Endothelial cell (in vitro differentiated cells): Measurements from ENCODE around the gene FAM222A. TPM values are rescaled to one million over a fixed set of nuclear protein-coding genes. Genes with fewer than 3 reads are reported as not detected.

Experiments
- DNase-seq: peaks from one replicate; pipeline ENCODE4 v3.0.0; 2021; ENCODE audit warnings: low spot score
- H3K27ac Mint-ChIP-seq: one replicate; pipeline ENCODE4 v1.8.0; 2021; ENCODE audit warnings: mixed read lengths, inconsistent platforms; ENCODE audit not compliant: unreplicated experiment
- H3K27me3 Mint-ChIP-seq: one replicate; pipeline ENCODE4 v1.8.0; 2021; ENCODE audit warnings: mild to moderate bottlenecking, moderate library complexity, mixed read lengths, inconsistent platforms; ENCODE audit not compliant: unreplicated experiment
- H3K36me3 Mint-ChIP-seq: one replicate; pipeline ENCODE4 v1.8.0; 2021; ENCODE audit warnings: mild to moderate bottlenecking, low read depth, mixed read lengths, inconsistent platforms; ENCODE audit not compliant: unreplicated experiment
- H3K4me1 Mint-ChIP-seq: one replicate; pipeline ENCODE4 v1.8.0; 2021; ENCODE audit warnings: mild to moderate bottlenecking, mixed read lengths, inconsistent platforms; ENCODE audit not compliant: unreplicated experiment
- H3K4me3 Mint-ChIP-seq: one replicate; pipeline ENCODE4 v1.8.0; 2021; ENCODE audit warnings: mild to moderate bottlenecking, mixed read lengths, inconsistent platforms; ENCODE audit not compliant: unreplicated experiment
- H3K9me3 Mint-ChIP-seq: one replicate; pipeline ENCODE4 v1.8.0; 2021; ENCODE audit warnings: mixed read lengths, inconsistent platforms; ENCODE audit not compliant: unreplicated experiment
- total RNA-seq: library from RNA; stranded (reverse); fragmentation: NEBNext Ultra II Directional; extraction: Animal tissue kit (Norgen Biotek cat#: 25700); gene quantifications from one replicate; pipeline ENCODE4 v1.2.1, GENCODE V29; 2021; ENCODE audit not compliant: unreplicated experiment
- TF ChIP-seq, protein P1 (sequence below): fragments of 200-600 bp; sonication (generic); IDR thresholded peaks from one replicate; pipeline ENCODE4 v1.5.0; 2021; ENCODE audit warnings: antibody characterized with exemption; ENCODE audit not compliant: unreplicated experiment

Gene FAM222A
- total RNA-seq, 1 donor from 2014 or later = 14.2 TPM

DNA sequence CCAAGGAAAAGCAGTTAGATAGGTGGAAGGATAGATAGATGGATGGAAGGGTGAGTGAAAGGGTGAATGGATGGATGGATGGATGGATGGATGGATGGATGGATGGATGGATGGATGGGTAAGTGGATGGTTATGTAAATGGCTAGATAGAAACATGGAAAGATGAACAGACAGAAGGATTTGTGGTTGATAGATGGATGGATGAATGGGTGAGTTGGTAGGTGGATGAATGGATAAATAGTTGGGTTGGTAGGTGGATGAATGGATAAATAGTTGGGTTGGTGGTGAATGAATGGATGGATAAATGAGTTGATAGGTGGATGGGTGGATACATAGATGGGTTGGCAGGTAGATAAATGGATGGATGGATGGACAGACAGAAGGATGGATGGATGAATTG lies 30.3 kb upstream of the FAM222A start:
- TF ChIP-seq, protein P1, sequence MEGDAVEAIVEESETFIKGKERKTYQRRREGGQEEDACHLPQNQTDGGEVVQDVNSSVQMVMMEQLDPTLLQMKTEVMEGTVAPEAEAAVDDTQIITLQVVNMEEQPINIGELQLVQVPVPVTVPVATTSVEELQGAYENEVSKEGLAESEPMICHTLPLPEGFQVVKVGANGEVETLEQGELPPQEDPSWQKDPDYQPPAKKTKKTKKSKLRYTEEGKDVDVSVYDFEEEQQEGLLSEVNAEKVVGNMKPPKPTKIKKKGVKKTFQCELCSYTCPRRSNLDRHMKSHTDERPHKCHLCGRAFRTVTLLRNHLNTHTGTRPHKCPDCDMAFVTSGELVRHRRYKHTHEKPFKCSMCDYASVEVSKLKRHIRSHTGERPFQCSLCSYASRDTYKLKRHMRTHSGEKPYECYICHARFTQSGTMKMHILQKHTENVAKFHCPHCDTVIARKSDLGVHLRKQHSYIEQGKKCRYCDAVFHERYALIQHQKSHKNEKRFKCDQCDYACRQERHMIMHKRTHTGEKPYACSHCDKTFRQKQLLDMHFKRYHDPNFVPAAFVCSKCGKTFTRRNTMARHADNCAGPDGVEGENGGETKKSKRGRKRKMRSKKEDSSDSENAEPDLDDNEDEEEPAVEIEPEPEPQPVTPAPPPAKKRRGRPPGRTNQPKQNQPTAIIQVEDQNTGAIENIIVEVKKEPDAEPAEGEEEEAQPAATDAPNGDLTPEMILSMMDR = no peak
- Mint-ChIP-seq H3K4me1 (no peaks in the 10 kb centered on the region), H3K9me3 (no peaks in the 10 kb centered on the region), H3K27me3 (peaks cover 4% of the 10 kb centered on the region), H3K4me3 (no peak overlapping the region), H3K27ac (no peak overlapping the region), H3K36me3 (no peaks in the 10 kb centered on the region)
- no peak for DNase-seq

DNA sequence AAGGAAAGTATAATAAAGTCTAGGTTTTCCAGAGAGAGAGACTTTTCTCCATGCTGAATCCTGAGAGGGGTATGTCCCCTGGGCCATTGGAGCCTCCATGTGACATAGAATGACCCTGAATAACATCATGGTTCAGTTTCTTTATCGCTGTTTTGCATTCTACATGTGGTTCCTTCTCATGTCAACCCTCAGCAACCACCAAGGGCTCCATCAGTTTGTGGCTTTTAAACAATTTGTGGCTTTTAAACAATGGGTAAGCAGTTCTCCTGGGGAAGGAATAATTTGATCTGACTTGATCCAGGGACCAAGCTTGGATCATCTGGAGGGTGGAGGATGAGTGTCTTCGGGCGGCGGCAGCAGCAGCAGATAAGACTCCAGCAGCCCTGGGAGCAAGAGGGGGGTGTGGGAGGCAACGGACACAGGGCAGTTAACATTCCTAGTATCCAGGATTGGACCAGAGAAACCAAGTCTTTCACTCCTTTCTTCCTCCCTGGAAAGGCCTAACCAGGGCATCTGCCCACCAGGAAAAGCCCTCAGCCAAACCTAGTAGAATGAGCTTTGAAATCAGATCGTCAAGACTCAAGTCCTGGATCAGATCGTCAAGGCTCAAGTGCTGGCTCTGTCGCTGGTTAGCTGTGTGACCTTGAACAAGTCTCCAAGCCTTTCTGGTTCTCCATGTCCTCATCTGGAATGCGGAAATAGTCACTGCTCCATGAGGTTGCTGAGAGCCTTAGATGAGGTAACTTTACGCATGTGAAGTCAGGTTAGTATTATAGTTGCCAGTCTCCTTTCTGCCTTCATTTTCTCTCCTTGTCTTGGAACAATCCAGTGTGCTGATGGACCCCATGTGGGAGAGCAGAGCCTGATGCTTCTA lies 27.8 kb upstream of the FAM222A start:
- Mint-ChIP-seq H3K4me1 (no peaks in the 10 kb centered on the region), H3K27me3 (peaks cover 4% of the 10 kb centered on the region), H3K27ac (no peak overlapping the region), H3K4me3 (no peak overlapping the region), H3K36me3 (no peaks in the 10 kb centered on the region), H3K9me3 (no peaks in the 10 kb centered on the region)
- TF ChIP-seq, protein P1 = no peak
- no peak for DNase-seq

DNA sequence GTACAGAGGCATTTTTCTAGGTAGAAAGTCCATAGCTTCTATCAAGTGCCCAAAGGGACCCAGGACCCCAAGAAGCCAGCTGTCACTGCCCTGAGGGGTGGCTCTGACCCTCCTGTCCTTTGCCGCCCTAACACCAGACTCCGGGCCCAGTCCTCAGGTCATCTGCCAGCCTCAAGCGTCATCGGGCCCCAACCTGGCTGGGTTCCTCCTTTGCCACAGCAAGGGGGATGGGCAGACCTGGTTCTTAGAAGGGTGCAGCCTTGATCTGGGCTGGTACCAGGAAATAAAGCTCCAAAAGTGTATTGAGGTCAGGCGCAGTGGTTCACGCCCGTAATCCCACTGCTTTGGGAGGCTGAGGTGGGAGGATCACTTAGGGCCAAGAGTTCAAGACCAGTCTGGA lies 27.1 kb upstream of the FAM222A start:
- H3K4me3 Mint-ChIP-seq = no peak overlapping the region
- H3K27ac Mint-ChIP-seq = no peak overlapping the region
- H3K9me3 Mint-ChIP-seq = no peaks in the 10 kb centered on the region
- H3K27me3 Mint-ChIP-seq = peaks cover 4% of the 10 kb centered on the region
- no peaks in the 10 kb centered on the region for H3K4me1 Mint-ChIP-seq
- no peak for DNase-seq
- no peaks in the 10 kb centered on the region for H3K36me3 Mint-ChIP-seq
- TF ChIP-seq, protein P1 = no peak

DNA sequence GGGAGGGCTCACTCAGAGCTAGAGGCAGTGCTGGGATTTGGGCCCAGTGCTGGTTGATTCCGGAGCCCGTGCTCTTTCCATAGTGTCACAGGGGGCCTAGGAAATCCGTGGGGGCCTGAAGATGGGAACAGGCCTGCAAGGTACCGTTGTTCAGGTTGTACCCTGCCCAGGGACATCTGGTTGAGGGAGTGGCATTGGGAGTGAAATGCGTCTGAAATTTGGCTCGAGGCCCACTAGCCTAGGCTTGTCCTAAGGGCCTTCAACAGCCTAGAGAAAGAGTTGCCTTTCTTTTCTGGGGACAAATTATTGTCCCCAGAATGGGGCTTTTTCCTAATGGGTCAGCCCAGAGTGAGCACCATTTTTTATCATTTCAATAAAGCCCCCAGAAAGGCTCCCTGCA lies 26.4 kb upstream of the FAM222A start:
- Mint-ChIP-seq H3K27me3 (peaks cover 4% of the 10 kb centered on the region), H3K9me3 (no peaks in the 10 kb centered on the region), H3K4me1 (no peaks in the 10 kb centered on the region), H3K27ac (no peak overlapping the region), H3K36me3 (no peaks in the 10 kb centered on the region), H3K4me3 (no peak overlapping the region)
- TF ChIP-seq, protein P1 = no peak
- no peak for DNase-seq

DNA sequence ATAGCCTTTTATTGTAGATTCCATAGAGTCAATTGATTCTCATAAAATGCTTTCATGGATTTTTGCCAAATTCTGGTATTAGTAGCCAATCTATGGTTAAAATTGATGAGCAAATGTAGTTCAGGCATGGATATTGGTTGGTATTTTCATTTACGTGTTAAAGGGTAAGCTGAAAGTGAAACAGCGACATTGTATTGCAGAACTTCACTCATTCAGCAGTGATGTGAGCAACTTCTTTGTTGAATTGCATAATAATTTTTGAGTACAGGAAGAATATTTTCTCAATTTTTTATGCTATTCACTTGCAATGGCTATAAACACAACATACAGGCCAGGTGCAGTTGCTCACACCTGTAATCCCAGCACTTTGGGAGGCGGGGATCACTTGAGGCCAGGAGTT lies 24.2 kb upstream of the FAM222A start:
- TF ChIP-seq, protein P1 = no peak
- H3K36me3 Mint-ChIP-seq = no peaks in the 10 kb centered on the region
- no peak for DNase-seq
- no peak overlapping the region for H3K4me3 Mint-ChIP-seq
- peaks cover 7% of the 10 kb centered on the region for H3K4me1 Mint-ChIP-seq
- no peaks in the 10 kb centered on the region for H3K9me3 Mint-ChIP-seq
- no peak overlapping the region for H3K27ac Mint-ChIP-seq
- peaks cover 1% of the 10 kb centered on the region for H3K27me3 Mint-ChIP-seq
